ENCODE measurements around the gene SULT1A3. TPM values are rescaled to one million over a fixed set of nuclear protein-coding genes. Genes with fewer than 3 reads are reported as not detected.
"Not testable (repeated sequence)": the region's sequence is repeated elsewhere in the genome, so short reads cannot be mapped to it uniquely, and the experiment has no call there.

SULT1A3 gene
- 4.2 and 6.5 TPM in 2 replicates for total RNA-seq (2014; rRNA removed; shearing (Covaris generic))

- not testable (repeated sequence) for DNase-seq; H3K27me3 ChIP-seq (ENCODE audit: control insufficient read depth, insufficient read depth, low read length); H3K4me3 ChIP-seq (ENCODE audit: insufficient read depth, low read depth, low read length); H3K36me3 ChIP-seq (replicated peaks; ENCODE audit: control insufficient read depth, insufficient read depth, low read length)
These were observed at the start of gene SULT1A3 for GRCh38 chr16:30199049-30199448. Gene SULT1A3, plus strand, starts transcription at chr16:30199255. Its CDS starts 1,474 bp downstream, at chr16:30200729.

- no peak for DNase-seq
- Histone ChIP-seq H3K27me3 (ENCODE audit: control insufficient read depth, insufficient read depth, low read length) (no peaks in the 10 kb centered on the region), H3K36me3 (replicated peaks; ENCODE audit: control insufficient read depth, insufficient read depth, low read length) (no peaks in the 10 kb centered on the region), H3K4me3 (ENCODE audit: insufficient read depth, low read depth, low read length) (no peak overlapping the region)
These were observed 48.0 kb upstream of the SULT1A3 start for GRCh38 chr16:30151091-30151490.

- H3K27me3 ChIP-seq (ENCODE audit: control insufficient read depth, insufficient read depth, low read length) = no peaks in the 10 kb centered on the region
- DNase-seq = no peak
- no peaks in the 10 kb centered on the region for H3K36me3 ChIP-seq (replicated peaks; ENCODE audit: control insufficient read depth, insufficient read depth, low read length)
- no peak overlapping the region for H3K4me3 ChIP-seq (ENCODE audit: insufficient read depth, low read depth, low read length)
These were observed 46.5 kb upstream of the SULT1A3 start for GRCh38 chr16:30152517-30152916.

DNA sequence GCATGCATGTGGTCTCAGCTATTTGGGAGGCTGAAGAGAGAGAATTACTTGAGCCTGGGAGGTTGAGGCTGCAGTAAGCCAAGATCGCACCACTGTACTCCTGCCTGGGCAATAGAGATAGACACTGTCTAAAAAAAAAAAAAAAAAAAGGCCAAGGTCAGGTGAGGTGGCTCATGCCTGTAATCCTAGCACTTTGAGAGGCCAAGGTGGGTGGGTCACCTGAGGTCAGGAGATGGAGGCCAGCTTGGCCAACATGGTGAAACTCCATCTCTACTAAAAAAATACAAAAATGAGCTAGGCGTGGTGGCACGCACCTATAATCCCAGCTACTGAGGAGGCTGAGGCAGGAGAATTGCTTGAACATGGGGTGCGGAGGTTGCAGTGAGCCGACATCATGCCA is 43.9 kb upstream of the SULT1A3 start:
- Histone ChIP-seq H3K27me3 (ENCODE audit: control insufficient read depth, insufficient read depth, low read length) (no peaks in the 10 kb centered on the region), H3K4me3 (ENCODE audit: insufficient read depth, low read depth, low read length) (no peak overlapping the region), H3K36me3 (replicated peaks; ENCODE audit: control insufficient read depth, insufficient read depth, low read length) (no peaks in the 10 kb centered on the region)
- DNase-seq = no peak

DNA sequence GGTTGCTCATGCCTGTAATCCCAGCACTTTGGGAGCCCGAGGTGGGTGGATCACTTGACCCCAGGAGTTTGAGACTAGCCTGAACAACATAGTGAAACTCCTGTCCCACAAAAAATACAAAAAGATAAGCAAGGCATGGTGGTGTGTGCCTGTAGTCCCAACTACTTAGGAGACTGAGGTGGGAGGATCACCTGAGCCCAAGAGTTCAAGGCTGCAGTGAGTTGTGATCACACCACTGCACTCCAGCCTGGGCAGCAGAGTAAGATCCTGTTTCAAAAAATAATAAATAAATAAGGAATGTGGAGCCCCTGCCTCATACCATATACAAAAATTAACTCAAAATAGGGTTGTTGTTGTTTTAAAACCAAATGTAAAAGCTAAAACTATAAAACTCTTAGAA is 41.8 kb upstream of the SULT1A3 start:
- no peak for DNase-seq
- Histone ChIP-seq H3K27me3 (ENCODE audit: control insufficient read depth, insufficient read depth, low read length) (no peaks in the 10 kb centered on the region), H3K4me3 (ENCODE audit: insufficient read depth, low read depth, low read length) (no peak overlapping the region), H3K36me3 (replicated peaks; ENCODE audit: control insufficient read depth, insufficient read depth, low read length) (no peaks in the 10 kb centered on the region)

GRCh38 chr16:30163538-30163937 is 35.5 kb upstream of the SULT1A3 start:
- Histone ChIP-seq H3K36me3 (replicated peaks; ENCODE audit: control insufficient read depth, insufficient read depth, low read length) (no peaks in the 10 kb centered on the region), H3K27me3 (ENCODE audit: control insufficient read depth, insufficient read depth, low read length) (no peaks in the 10 kb centered on the region), H3K4me3 (ENCODE audit: insufficient read depth, low read depth, low read length) (no peak overlapping the region)
- DNase-seq = no peak

DNA sequence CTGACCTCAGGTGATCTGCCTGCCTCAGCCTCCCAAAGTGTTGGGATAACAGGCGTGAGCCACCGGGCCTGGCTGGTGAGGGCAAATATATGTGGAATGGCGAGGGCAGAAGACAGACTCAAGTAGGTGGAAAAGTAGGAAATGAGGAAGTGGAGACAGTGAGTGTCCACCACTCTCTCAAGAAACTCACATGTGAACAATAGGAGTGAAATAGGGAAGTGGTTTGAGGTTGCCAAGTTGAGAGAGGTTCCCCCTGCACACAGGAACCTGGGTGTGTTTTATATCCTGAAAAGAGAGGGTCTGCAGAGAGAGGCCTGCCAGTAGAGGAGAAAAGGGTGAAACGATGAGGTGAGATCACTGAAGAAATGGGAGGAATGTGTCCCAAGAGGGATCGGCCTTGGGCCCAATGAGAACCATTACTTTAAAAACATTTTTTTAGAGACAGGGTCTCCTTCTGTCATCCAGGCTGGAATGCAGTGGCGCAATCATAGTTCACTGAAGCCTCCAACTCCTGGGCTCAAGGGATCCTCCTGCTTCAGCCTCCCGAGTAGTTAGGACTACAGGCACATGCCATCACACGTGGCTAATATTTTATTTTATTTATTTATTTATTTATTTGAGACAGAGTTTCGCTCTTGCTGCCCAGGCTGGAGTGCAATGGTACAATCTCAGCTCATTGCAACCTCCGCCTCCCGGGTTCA is 32.7 kb upstream of the SULT1A3 start:
- Histone ChIP-seq H3K27me3 (ENCODE audit: control insufficient read depth, insufficient read depth, low read length) (no peaks in the 10 kb centered on the region), H3K36me3 (replicated peaks; ENCODE audit: control insufficient read depth, insufficient read depth, low read length) (no peaks in the 10 kb centered on the region), H3K4me3 (ENCODE audit: insufficient read depth, low read depth, low read length) (no peak overlapping the region)
- DNase-seq = no peak

- not testable (repeated sequence) for H3K36me3 ChIP-seq (replicated peaks; ENCODE audit: control insufficient read depth, insufficient read depth, low read length); DNase-seq; H3K4me3 ChIP-seq (ENCODE audit: insufficient read depth, low read depth, low read length); H3K27me3 ChIP-seq (ENCODE audit: control insufficient read depth, insufficient read depth, low read length)
These were observed 30.3 kb upstream of the SULT1A3 start for GRCh38 chr16:30168746-30169145.

DNA sequence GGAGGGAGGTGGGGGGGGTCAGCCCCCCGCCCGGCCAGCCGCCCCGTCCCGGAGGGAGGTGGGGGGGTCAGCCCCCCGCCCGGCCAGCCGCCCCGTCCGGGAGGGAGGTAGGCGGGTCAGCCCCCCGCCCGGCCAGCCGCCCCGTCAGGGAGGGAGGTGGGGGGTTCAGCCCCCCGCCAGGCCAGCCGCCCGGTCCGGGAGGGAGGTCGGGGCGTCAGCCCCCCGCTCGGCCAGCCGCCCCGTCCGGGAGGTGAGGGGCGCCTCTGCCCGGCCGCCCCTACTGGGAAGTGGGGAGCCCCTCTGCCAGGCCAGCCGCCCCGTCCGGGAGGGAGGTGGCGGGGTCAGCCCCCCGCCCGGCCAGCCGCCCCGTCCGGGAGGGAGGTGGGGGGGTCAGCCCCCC is 29.6 kb upstream of the SULT1A3 start:
- not testable (repeated sequence) for H3K4me3 ChIP-seq (ENCODE audit: insufficient read depth, low read depth, low read length); DNase-seq; H3K36me3 ChIP-seq (replicated peaks; ENCODE audit: control insufficient read depth, insufficient read depth, low read length); H3K27me3 ChIP-seq (ENCODE audit: control insufficient read depth, insufficient read depth, low read length)

DNA sequence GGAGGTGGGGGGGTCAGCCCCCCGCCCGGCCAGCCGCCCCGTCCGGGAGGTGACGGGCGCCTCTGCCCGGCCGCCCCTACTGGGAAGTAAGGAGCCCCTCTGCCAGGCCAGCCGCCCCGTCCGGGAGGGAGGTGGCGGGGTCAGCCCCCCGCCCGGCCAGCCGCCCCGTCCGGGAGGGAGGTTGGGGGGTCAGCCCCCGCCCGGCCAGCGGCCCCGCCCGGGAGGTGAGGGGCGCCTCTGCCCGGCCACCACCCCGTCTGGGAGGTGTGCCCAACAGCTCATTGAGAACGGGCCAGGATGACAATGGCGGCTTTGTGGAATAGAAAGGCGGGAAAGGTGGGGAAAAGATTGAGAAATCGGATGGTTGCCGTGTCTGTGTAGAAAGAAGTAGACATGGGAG is 28.9 kb upstream of the SULT1A3 start:
- not testable (repeated sequence) for H3K4me3 ChIP-seq (ENCODE audit: insufficient read depth, low read depth, low read length); H3K36me3 ChIP-seq (replicated peaks; ENCODE audit: control insufficient read depth, insufficient read depth, low read length); DNase-seq; H3K27me3 ChIP-seq (ENCODE audit: control insufficient read depth, insufficient read depth, low read length)

- no peaks in the 10 kb centered on the region for H3K27me3 ChIP-seq (ENCODE audit: control insufficient read depth, insufficient read depth, low read length)
- H3K4me3 ChIP-seq (ENCODE audit: insufficient read depth, low read depth, low read length) = no peak overlapping the region
- no peak for DNase-seq
- H3K36me3 ChIP-seq (replicated peaks; ENCODE audit: control insufficient read depth, insufficient read depth, low read length) = no peaks in the 10 kb centered on the region
These were observed 26.0 kb upstream of the SULT1A3 start for GRCh38 chr16:30173054-30173453.

DNA sequence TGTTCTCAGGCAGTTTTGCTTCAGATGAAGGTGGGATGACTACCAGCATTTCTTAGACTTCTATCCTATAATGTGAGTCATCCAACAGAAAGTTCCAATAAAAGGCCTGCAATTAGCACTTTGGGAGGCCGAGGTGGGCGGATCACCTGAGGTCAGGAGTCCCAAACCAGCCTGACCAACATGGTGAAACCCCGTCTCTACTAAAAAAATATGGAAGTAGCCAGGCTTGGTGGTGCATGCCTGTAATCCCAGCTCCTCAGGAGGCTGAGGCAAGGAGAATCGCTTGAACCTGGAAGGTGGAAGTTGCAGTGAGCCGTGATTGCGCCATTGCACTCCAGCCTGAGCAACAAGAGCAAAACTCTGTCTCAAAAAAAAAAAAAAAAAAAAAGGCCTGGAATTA is 22.2 kb upstream of the SULT1A3 start:
- H3K36me3 ChIP-seq (replicated peaks; ENCODE audit: control insufficient read depth, insufficient read depth, low read length); H3K4me3 ChIP-seq (ENCODE audit: insufficient read depth, low read depth, low read length); H3K27me3 ChIP-seq (ENCODE audit: control insufficient read depth, insufficient read depth, low read length); DNase-seq: not testable (repeated sequence)

- H3K36me3 ChIP-seq (replicated peaks; ENCODE audit: control insufficient read depth, insufficient read depth, low read length) = no peaks in the 10 kb centered on the region
- H3K27me3 ChIP-seq (ENCODE audit: control insufficient read depth, insufficient read depth, low read length) = peaks cover 16% of the 10 kb centered on the region
- H3K4me3 ChIP-seq (ENCODE audit: insufficient read depth, low read depth, low read length) = no peak overlapping the region
- no peak for DNase-seq
These were observed 19.9 kb upstream of the SULT1A3 start for GRCh38 chr16:30179195-30179594.

- H3K4me3 ChIP-seq (ENCODE audit: insufficient read depth, low read depth, low read length) = no peak overlapping the region
- peaks cover 21% of the 10 kb centered on the region for H3K27me3 ChIP-seq (ENCODE audit: control insufficient read depth, insufficient read depth, low read length)
- no peaks in the 10 kb centered on the region for H3K36me3 ChIP-seq (replicated peaks; ENCODE audit: control insufficient read depth, insufficient read depth, low read length)
- DNase-seq = no peak
These were observed 19.1 kb upstream of the SULT1A3 start for GRCh38 chr16:30179931-30180330.

DNA sequence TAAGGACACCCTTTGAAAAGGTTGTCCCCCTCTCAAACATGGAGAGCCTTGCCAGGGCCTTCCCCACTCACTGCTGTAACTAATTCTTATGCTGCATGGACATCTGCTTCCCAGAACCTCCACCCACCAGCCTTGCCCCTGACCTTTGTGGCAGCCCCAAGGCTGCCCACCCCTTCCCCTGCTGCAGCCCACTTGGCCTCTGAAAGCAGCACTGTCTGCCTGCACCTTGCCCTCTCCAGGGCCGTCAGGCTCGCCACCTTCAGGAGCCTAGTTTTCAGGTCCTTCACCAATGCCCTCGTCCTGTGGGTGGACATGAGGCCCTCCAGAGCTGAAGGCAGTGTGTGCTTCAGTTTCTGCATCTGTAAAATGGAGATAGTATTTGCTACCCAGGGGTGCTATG is 18.3 kb upstream of the SULT1A3 start:
- Histone ChIP-seq H3K27me3 (ENCODE audit: control insufficient read depth, insufficient read depth, low read length) (peaks cover 23% of the 10 kb centered on the region), H3K4me3 (ENCODE audit: insufficient read depth, low read depth, low read length) (no peak overlapping the region), H3K36me3 (replicated peaks; ENCODE audit: control insufficient read depth, insufficient read depth, low read length) (no peaks in the 10 kb centered on the region)
- DNase-seq = no peak
